HG03575 (cell line): ENCODE measurements around the gene AMDHD2.

Experiments
- ATAC-seq: cut with Tn5 transposase; IDR thresholded peaks from one replicate; pipeline ENCODE4 v1.9.1; 2021; ENCODE audit not compliant: unreplicated experiment, insufficient number of reproducible peaks, low FRiP score; ENCODE audit errors: extremely low read depth

AMDHD2 gene

DNA sequence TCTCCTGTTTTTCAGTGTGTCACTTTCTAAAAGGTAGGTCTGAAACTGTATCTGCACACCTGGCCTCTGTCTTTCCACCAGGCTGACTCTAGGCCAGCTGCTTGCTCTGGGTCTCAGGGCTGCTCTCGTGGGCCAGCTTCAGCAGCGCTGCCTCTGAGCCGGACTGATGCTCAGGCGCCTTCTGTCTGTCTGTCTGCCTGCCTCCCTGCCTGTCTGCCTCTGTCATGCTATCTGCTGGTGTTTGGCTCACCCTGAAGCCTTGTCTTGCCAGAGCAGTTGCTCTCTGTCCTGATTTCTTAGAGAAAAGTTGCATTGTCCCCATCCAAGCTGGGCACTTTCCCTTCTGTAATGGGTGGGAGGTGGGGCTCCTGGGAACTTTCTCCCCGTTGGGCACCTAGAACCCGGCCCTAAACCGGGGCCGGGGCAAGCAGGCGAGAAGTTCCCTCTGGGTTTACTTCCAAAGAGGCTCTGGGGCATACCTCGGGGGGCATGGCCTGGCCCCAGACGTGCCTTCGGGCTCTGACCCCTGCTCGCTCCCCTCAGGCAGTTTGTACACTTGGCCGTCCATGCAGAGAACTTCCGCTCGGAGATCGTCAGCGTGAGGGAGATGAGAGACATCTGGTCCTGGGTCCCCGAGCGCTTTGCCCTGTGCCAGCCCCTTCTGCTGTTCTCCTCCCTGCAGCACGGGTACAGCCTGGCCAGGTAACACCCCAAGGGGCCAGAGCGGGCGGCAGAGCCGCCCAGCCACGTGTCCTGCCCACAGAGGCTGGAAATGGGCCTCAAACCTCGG is 22.3 kb upstream of the AMDHD2 start:
- ATAC-seq, result no peak

DNA sequence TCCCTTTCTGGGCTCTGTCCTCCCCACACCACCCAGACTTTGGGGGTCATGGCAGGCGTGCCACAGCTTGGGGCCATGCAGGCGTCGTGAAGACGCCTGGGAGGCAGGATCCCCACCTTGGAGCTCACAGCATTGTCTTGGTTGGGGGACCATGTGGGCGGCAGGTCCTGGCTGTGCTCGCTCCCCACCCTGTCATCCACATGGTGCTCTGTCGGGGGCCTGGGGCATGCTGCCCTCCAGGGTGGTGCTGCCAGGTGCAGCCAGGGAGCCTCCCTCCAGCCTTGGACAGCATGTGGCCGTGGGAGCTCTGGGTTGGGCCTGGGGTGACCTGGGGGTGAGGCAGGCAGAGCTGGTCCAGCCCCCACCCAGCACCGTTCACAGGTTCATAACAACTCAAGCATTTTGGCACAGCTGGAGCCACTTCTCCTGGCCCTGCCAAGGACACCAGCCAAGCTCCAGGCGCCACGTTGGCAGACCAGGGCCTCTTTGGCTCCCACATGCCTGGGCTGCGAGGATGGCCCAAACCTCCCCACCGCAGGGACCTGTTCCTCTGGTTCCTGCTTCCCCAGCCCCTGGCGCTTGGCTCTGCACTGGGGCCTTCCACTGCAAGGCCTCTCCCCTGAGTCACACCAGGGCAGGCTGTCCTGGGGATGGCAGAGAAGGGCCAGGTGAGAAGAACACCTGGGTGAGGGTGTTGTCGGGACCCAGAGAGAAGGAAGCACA is 21.5 kb upstream of the AMDHD2 start:
- no peak for ATAC-seq

DNA sequence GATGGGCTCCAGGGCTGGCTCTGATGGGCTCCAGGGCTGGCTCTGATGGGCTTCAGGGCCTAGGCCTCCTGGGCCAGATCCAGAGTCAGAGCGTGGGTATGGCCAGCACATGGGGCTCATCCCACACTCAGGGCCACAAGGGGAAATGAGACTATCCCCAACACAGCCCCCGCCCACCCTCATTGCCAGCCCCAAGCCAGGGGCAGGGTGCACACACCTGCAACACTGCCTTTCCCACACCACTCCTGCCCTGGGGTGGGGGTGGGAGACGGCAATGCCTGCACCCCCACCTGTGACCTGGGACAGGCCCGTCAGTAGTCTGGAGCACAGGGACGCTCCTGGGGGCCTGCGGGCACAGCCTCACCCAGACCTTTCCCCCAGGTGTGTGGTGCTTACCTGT is 20.7 kb upstream of the AMDHD2 start:
- ATAC-seq, result no peak

DNA sequence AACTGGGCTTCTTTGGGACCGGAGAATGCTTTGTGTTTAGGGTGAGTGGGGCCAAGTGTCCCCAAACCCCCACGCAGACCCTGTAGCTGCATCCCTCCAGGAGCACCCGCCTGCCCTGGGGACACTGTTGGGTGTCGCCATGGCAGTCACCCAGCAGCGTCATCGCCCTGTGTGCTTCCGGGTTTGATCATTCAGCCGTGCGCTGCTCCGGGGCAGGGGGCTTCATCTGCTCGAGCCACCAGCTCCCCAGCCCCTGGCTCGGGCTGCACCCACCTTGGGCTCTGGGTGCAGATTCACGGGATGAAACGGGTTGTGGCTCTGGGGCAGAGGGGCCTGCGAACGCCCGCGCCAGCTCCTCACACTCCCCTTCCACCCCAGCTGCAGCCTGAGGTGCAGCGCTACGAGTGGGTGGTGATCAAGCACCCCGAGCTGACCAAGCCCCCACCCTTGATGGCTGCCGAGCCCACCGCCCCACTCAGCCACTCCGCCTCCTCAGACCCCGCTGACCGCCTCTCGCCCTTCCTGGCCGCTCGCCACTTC is 20.2 kb upstream of the AMDHD2 start:
- no peak for ATAC-seq

DNA sequence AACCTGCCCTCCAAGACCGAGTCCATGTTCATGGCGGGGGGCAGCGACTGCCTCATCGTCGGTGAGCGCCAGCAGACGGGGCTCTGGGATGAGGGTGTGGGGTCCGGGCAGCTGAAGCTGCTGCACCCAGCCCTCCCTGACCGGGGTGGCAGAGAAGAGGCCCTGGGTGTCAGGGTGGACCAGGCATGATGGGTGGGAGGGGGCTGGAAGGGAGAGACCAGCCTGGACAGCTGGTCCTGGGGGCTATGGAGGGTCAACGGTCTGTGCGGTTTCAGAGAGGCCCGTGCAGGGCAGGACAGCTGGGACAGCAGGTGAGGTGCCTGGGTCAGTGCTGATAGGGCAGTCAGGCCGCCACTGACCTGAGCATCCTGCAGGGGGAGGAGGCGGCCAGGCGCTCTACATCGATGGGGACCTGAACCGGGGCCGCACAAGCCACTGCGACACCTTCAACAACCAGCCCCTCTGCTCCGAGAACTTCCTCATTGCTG is 19.7 kb upstream of the AMDHD2 start:
- ATAC-seq, result no peak

DNA sequence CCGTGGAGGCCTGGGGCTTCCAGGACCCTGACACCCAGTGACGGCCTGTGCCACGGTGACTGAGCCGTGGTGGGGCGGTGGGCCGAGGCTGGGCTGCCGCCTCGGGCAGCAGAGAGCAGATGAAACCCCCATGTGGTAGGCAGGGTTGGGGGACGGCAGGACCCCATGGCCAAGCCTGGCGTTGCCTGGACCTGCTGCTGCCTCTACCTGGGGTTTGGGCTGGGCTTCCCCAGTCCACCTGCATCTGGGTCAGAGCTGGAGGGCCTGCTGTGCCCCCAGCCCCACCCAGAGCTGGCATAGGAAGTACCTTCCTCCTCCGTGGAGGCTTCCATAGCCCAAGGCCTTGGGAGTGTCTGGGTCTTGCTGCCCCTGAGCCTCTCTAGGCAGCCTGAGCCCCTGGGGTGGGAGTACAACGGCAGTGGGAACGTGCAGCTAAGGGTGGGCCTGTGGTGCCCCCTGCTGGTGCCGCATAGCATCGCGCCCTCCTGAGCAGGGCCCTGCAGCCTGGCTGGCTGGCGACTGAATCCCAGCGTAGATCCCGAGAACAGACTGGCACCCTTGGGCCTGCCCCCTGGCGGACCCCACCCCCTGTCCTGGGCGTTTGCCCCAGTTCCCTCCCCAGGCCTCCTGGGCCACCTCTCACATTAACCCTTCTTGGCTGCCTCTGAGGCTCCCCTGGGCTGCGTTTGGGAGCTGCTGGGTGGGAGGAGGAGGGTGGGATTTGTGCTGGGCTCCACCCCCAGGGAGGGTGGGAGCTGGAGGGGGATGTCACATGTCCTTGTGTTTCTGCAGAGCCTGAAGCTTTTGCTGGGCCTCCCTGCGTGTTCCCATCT is 19.0 kb upstream of the AMDHD2 start:
- no peak for ATAC-seq

DNA sequence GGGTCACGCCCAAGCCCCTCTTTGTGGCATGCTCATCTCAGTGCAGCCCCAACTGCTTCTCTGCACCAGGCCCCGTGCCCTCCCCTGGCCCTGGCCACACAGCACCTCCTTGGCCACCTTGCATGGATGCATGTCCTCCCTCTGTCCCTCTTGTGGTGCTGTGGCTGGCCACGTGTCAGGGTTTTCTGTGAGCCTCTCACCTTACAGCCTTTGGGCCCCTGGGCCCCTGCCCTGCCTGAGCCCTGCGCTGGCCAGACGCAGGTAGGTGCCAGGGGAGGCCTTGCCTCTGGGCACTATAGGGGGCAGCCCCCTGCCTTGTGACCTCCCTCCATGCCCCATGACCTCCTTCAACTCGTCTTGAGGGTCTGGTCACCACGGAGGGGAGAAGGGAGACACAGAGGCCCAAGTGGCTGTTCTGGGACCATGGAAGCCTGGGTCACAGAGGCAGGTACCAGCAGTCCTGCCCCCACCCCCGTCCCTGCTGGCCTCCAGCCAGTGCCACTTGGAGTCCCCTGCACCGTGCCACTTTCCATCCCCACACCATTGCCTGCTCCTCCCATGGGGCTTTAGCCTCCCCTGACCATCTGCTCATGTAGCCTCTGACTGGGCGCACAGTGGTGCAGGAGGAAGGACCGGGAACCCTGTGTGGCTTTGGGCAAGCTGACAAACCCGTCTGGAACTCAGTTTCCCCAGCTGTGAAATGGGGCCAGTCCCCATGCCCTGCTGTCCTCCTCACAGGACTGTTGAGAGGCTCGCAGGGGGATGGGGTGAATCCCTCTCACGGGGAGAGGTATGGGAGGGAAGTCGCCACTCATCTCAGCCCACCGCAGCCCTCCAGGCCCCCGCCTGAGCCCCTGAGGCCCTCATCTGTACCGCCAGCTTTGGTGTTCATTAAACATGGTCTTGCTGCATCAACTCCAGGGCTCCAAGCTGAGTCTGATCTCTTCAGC is 17.9 kb upstream of the AMDHD2 start:
- ATAC-seq, result no peak

DNA sequence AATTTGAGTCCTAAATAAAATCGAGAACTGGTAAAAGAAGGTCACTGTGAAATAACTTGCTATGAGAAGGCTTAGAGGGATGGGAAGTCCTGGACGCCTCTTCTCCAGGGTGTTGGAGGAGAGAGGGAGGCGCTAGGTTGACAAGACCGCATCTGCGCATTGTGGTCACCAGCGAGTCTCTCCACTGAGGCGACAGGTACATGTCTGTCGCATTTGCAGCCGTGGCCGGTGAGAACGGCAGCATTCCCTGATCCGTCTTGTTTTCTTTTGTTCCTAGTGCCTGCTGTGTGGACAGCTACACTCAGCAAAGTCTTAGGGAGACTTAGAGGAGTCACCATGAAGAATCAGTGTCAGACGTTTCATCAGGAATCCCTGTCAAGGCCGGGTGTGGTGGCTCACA is 14.5 kb upstream of the AMDHD2 start:
- no peak for ATAC-seq

DNA sequence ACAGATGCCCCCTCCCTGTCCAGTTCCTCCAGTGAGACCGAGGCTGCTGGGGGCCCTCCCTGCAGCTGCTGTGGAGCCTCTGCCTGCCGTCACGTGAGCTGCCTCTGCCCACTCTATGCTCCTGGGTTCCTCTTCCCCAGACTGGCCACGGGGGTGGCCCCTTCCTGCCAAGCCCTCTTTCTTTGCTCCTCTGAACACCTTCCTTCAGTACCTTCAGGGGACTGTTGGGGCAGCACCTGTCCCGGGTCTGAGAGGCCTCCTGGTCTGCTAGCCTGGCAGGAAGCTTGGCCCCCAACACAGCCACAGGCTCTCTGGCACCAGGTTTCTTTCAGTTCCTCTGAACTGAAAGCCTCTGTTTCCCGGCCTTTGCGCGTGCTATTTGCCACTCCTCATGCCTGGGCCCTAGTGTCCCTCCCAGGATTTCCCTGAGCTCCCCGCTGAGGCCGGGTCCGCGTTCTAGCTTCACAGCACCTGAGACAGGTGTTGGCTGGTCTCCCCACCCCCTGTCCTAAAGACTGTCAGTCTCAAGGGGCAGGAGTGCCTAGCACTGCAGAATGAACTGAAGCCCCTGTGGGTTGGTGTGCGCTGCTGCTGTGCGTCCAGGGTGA is 13.0 kb upstream of the AMDHD2 start:
- ATAC-seq, result no peak

DNA sequence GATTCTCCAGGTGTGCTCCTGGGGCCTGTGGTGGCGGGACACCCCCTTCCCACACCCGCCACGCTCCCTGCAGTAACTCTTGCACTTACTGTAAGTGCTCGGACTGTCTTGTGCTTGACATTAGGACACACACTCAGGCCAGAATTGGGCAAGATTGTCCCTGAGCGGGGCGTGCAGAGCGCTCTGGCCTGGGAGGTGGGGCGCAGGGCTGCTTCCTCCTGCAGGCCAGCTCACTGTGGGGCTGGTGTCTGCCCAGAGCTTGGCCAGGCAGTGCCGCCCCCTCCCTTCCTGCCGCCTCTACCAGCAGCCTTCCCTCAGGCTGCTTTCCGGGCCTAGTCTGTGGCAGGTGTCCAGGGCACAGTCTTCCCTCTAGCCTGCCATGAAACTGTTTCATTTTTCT is 12.5 kb upstream of the AMDHD2 start:
- no peak for ATAC-seq

DNA sequence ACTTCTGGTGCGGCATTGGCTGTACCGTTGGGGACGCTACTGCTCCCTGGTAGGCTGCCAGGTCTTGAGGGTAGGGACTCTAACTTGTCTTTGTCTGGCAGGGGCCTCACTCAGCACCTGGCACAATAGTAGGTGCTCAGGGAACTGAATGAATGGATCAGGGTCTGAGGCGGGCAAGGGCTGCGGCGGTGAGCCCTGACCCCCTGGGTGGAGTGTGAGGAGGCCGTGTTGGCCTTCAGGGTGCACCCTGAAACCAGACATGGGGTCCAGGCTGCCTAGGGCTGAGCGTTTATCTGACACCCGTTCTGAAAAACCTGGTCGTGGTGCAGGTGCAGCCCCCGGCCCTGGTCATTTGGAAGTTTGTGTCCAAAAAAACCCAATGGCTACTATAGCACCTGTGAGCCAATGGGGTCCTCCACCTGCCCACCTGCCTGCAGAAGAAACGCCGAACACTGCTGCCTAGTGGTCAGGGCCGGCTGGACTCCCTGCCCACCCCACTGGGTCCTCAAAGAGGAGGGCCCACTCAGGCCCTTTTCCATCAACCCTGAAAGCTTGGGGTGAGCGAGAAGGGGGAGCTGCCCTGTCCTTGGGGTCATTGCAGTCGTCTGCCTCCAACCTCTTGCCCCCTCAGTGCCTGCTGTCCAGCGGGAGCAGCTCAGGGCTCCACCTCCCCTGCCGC is 11.3 kb upstream of the AMDHD2 start:
- ATAC-seq, result no peak

DNA sequence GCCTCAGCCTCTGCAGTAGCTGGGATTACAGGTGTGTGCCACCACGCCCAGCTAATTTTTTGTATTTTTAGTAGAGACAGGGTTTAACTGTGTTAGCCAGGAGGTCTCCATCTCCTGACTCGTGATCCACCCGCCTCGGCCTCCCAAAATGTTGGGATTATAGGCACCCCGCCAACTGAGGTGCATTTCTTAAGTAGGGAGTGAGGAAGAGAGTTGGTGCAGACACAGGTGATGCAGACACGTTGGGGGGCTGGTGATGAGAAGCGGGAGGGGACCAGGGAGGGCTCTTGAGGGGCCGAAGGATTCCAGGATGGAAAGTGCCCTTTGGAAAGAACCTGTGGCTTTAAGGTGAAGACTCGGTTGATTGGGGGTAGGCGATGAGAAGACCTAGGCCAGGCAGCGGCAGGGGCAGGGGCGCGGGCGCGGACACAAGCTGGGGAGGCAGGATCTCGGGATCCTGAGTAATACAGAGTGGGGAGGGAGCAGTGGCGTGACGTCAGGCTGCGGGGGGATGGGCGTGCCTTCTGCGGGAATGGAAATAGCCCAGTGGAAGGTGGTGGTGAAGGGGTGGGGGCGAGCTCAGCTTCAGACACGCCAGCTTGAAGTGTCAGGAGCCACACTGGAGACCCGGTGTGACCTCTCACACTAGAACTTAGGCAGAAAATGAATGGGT is 8.9 kb upstream of the AMDHD2 start:
- no peak for ATAC-seq

DNA sequence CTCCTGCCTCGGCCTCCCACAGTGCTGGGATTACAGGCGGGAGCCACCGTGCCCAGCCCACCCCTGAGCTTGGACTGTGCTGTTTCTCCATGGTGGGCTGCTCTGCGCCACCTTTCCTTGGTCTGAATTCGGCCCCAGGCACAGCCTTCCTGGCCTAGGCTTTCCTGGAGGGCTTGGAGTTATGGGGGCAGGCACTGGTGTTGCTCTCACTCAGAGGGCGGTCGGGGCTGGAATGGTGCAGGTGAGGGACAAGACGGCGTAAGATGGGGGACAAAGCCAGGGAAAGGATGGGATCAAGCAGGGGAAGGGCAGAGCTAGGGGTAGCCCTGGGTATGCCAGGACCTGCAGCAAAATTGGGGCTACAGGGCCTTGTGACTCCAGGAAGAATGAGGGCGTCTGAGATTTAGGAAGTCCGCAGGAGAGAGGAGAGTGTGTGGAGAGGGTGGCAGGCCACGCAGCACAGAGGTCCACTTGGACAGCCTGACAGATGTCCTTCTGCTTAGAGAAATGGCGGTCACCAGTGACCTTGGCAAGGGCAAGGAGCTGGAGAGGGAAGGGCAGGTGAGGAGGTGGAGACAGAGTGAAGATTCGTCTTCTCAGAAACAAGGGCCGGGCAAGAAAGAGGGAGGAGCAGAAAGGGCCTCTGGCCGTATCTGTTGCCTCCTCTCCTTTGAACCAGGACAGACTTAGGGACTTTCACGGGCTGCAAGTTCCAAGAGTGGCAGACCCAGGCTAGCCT is 8.0 kb upstream of the AMDHD2 start:
- no peak for ATAC-seq

DNA sequence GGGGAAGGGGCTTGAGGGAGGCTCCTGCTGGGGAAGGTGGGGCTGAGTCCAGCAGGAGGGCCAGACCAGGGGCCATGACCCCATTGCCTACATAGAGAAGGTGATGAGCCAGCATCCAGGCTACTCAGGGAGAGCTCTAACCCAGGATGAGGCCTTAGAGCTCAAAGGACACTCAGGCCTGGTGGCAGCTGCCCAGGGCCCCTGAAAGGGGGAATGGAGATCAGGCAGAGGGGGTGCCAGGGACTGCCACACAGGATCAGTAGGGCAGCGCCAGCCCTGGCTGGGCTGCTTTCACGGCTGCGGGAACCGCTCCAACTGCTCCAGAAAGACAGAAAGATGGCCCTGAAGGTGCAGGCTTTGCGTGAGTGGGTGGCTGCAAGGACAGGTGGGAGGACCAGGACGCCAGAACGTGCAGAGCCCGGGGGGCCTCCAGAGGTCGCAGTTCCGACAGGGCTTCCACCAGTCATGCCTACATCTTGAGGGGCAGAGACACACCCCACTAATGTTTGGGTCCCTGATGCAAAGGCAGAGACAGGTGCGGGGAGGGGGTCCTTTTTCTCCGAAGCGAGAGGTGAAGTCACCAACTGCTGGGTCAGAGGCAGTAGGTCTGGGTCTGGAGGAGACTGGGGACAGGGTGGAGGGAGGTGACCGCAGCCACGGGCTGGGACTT is 7.3 kb upstream of the AMDHD2 start:
- ATAC-seq, result no peak

DNA sequence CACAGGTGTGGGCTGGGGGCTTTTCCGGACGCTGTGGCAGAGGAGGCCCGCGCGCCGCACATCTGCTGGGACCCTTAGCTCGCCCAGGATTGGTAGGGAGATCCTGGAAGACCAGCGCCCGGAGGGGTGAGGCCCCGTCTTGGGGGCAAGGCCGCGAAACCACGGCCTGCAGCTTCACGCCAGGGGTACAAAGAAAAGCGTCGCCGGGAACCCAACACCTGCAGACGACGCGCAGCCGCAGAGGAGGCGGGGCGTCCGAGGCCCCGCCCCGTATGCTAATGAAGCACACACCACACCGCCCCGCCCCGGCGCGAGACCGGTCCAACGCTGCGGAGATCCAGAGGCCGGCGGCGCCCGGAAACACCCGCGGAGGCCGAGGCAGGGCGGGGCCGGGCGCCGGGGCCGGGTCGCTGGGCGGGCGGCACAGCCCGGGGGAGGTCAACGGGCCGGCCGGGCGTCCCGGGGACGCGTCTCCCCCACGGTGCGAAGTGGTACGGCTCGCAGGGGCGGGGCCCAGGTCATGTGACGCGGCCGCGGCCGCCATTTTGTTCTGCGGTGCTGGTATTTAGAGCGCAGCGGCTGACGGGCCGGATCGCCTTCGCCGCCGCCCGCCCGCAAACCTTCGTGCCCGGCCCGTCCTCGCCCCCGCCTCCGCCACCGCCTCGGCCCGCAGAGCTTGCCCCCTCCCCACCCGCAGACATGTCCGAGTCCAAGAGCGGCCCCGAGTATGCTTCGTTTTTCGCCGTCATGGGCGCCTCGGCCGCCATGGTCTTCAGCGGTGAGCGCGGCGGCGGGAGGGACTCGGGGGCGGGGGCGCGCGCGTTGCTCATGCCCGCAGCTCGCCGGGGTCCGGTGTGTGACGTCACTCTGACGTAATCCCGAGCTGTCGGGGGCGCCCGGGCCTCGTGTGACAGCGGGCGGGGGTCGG is 6.5 kb upstream of the AMDHD2 start, which contains the start of gene ATP6V0C:
ATP6V0C (plus strand) TSS at position 548 of the 928 bp plus-strand sequence; CDS start at position 700, 152 bp downstream.
- no peak for ATAC-seq
